GM10248 (cell line): ENCODE data around the gene TMED1.

Source experiments
- CTCF ChIA-PET: fragments of 300-600 bp; sonication (Branson Sonifier 250); formaldehyde crosslinking; extraction: SDS; loops from one replicate; lab custom pipeline; 2021; ENCODE audit warnings: antibody characterized with exemption; lab: Yijun Ruan, JAX
- POLR2A ChIA-PET: fragments of 350-650 bp; sonication (Branson Sonifier 250); formaldehyde crosslinking; extraction: SDS; loops from one replicate; lab custom pipeline; 2020; ENCODE audit warnings: antibody characterized with exemption; lab: Yijun Ruan, JAX
- DNase-seq: peaks from one replicate; pipeline ENCODE4 v3.0.0; 2012; ENCODE audit errors: extremely low spot score
- CTCF ChIP-seq: IDR thresholded peaks from 2 replicates; pipeline ENCODE4 v1.5.1; 2012; ENCODE audit warnings: mild to moderate bottlenecking, low read depth; ENCODE audit errors: extremely low read depth, missing control alignments, control extremely low read depth

The TMED1 gene

DNA sequence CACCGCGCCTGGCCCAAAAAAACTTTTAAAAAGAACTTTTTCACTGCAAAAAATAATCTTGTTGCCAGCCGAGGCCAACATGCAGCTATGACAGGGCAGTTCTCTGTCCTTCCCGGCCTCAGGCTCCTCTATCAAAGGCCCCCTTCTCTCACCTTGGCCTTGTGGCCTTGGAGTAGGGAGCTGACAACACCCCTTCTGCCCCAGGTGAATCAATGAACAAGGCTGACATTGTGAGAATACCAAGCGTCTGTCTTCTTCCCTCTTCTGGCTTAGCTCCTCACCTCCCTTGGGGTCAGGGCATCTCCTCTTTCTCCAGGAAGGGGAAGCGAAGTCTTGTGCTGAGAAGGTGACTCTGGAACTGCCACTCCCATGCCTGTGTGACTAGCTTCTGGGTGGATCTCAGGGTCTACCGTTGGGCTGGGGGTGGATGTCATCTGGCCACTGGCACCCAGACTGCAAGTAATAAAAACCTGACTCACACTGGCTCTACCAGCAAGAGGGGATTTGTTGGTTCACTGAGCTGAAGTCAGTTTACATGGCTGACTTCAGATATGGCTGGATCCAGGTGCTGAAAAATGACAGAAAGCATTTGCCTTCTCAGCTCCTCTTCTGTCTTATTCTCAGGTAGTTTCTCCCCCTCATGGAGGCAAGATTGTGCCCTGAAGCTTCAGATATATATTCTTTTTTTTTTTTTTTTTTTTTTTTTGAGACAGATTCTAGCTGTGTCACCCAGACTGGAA is 18.5 kb upstream of the TMED1 start:
- CTCF ChIA-PET = interaction anchor here (0.7 to 7.6 kb wide), 12 partner anchors 8 to 155 kb away, joined by 3 to 71 read pairs (median 4); partner anchors contain the start of genes DNM2 and TMED1
- POLR2A ChIA-PET = interaction anchor here (0.6 kb wide), 1 partner anchor 32 kb away, joined by 3 read pairs; no protein-coding TSS in a partner anchor
- DNase-seq = no peak
- no peak for TF ChIP-seq CTCF

GRCh38 chr19:10852941-10853340 is 16.9 kb upstream of the TMED1 start:
- ChIA-PET CTCF (interaction anchor here (1.5 to 7.6 kb wide), 4 partner anchors 11 to 136 kb away, joined by 4 to 71 read pairs (median 8); partner anchors contain the start of genes DNM2 and TMED1), POLR2A (no interaction called here)
- TF ChIP-seq CTCF = no peak
- no peak for DNase-seq

GRCh38 chr19:10852098-10852800 is 16.2 kb upstream of the TMED1 start:
- TF ChIP-seq CTCF = no peak
- POLR2A ChIA-PET = interaction anchor here (0.6 kb wide), 1 partner anchor 122 kb away, joined by 3 read pairs; no protein-coding TSS in a partner anchor
- DNase-seq = no peak
- CTCF ChIA-PET = interaction anchor here (1.5 to 7.6 kb wide), 2 partner anchors 12 to 21 kb away, joined by 3 to 71 read pairs; no protein-coding TSS in a partner anchor

DNA sequence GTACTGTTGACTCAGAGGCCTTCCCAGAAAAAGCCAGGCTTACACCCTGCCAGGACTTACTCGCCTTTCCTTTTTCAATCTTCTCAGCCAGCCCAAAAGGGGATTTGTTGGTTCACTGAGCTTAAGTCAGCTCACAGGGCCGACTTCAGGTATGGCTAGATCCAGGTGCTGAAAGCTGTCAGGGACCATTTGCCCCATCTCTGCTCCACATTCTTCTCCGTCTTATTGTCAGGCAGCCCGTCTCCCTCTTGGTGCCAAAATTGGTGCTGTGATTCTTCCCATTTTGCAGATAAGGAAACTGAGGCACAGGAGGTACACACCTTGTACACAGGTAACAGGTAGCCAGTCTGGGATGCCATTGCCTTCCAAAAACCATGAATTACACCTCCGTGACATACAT is 14.6 kb upstream of the TMED1 start:
- POLR2A ChIA-PET = no interaction called here
- CTCF ChIA-PET = interaction anchor here (1.0 to 7.6 kb wide), 5 partner anchors 7 to 269 kb away, joined by 3 to 71 read pairs (median 5); no protein-coding TSS in a partner anchor
- TF ChIP-seq CTCF = no peak

DNA sequence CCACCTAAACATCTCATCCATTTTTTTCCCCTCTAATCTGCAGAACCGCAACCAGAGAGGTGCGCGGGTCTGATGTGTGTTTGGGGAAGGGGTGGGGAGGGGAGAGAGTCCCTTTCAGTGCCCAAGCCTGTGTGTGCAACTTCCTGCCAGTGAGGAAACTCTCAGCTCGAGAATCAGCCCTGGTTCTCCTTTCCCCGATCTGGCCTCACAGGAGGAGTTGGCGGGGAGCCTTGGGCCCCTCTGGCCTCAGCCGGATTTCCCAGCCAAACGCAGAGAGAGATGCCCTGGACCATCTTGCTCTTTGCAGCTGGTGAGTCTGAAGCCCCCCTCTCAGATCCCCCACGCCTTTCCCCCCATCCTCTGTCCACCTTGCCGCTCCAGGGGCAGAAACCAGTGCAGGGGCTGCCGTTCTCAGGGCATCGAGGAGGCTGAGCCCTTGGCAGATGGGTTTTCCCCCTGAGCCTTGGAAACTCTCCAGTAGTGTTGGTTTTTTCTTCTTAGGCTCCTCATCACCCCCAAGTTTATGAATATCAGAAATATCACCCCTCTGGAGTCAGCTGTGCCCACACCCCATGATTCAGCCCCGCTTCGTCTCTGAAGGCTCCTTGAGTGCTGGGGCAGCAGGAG is 12.3 kb upstream of the TMED1 start, which contains the start of gene C19orf38:
TSS of gene C19orf38 (plus strand) at position 186 of the 627 bp plus-strand sequence. CDS start at position 280, 94 bp downstream.
- TF ChIP-seq CTCF = no peak
- DNase-seq = peak; percentile 48
- ChIA-PET POLR2A (interaction anchor here (1.1 kb wide), 1 partner anchor 12 kb away, joined by 3 read pairs; the partner anchor contains the start of gene TMED1), CTCF (interaction anchor here (3.1 to 7.6 kb wide), 3 partner anchors 10 to 16 kb away, joined by 12 to 71 read pairs (median 28); no protein-coding TSS in a partner anchor)

More for the DNA sequence above, 14.6 kb upstream of the TMED1 start:
- DNase-seq = no peak
